Sigmoid colon (tissue), 4 donors: Measurements from ENCODE around the gene MADD.

ENCODE experiments used
- CTCF ChIP-seq, 4 experiments: fragments of 450-650 bp in 3 of 4; fragments of 200-600 bp in 1 of 4; IDR thresholded peaks; one replicate each; pipeline ENCODE4 v1.5.1; 2016 to 2019; ENCODE audit warnings: antibody characterized with exemption in 4 of 4, mild to moderate bottlenecking in 3 of 4, moderate library complexity in 2 of 4
- EP300 ChIP-seq, 4 donors: sonication (generic); formaldehyde crosslinking; IDR thresholded peaks; one replicate each; pipeline ENCODE4 v1.6.1; 2017; ENCODE audit warnings: antibody characterized with exemption in 4 of 4
- POLR2A ChIP-seq, 2 donors: fragments of 450-650 bp; IDR thresholded peaks; one replicate each; pipeline ENCODE4 v1.6.1; 2016; ENCODE audit warnings: antibody characterized with exemption in 2 of 2, mild to moderate bottlenecking in 2 of 2, moderate library complexity in 2 of 2
- POLR2AphosphoS5 ChIP-seq, 4 donors: sonication (generic); formaldehyde crosslinking; IDR thresholded peaks; one replicate each; pipeline ENCODE4 v1.6.1; 2017; ENCODE audit warnings: antibody characterized with exemption in 4 of 4

DNA sequence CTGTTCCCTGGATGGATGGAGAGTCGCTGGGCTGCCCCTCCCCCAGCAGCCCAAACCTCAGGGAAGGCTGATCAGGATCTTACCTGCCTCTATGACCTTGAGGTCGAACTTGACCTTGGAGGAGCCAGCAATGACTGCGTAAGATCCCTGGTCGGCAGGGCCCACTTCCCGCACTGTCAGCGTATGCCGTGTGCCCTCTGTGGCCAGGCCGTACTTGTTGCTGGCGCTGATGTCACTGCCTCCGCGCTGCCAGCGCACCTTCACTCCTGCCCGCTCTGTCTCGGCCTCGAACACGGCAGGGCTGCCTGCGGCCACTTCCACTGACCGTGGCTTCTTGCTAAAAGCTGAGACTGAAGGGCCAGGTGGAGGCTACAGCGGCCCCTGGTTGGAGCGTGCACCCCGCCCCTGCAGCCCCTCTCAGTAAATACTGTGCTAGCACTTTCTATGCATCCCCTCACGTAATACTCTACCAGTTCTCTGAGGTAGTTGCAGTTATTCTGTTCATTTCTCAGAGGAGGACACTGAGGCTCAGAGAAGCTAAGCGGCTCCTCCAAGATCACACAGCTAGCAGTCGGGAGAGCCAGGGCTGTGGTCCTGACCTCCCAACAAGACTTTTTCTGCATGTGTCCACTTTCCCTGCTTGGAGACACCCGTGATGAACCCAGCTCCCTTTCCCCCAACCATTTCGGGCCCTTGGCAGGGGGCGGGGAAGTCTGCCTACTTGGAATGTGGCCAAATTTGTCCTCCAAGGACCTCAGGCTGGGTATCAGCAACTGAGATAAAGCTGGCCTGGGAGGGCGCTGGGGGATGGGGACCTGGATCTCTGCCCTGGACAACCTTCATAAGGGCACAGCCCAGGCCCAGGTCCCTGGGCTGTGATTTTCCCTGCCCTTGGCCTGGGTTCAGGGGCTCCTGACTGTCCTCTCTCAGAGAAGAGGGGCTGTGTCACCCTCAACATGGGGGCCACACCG, 81.5 kb downstream of the MADD start:
- no peak for TF ChIP-seq CTCF (IDR thresholded peaks at IDR 0.05)
- TF ChIP-seq EP300 (IDR thresholded peaks at IDR 0.05): no peak
- no peak for TF ChIP-seq POLR2AphosphoS5 (IDR thresholded peaks at IDR 0.05)
- no peak for TF ChIP-seq POLR2A (IDR thresholded peaks at IDR 0.05)
